GM18499 (cell line): ENCODE results near the gene WDR90.

Experiments
- ATAC-seq: cut with Tn5 transposase; IDR thresholded peaks from one replicate; pipeline ENCODE4 v1.9.1; 2021; ENCODE audit warnings: moderate number of reproducible peaks; ENCODE audit not compliant: insufficient read depth, unreplicated experiment

WDR90 gene

GRCh38 chr16:637081-638018, 11.8 kb upstream of the WDR90 start:
- no peak for ATAC-seq

- no peak for ATAC-seq
Measured at GRCh38 chr16:638034-638543, 11.1 kb upstream of the WDR90 start.

DNA sequence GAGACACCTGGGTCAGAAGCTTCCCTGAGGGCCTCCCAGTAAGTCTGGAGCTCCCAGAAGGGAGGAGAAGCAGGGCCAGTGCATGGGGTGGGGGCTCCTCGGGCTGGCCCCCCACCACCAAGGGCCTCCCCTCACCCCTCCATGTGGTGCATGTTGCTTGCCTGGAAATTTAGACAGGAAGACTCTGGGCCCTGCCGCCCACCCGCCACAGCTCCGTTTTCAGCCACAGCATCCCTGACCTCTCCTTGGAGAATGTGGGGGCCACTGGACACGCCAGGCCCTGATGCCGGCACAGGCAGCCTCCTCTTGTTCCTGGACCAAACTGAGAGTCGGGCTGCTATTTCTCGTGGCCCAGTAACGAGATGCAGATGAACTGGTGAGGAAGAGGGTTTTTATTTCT, 10.3 kb upstream of the WDR90 start:
- no peak for ATAC-seq

- no peak for ATAC-seq
Measured at GRCh38 chr16:640614-641013, 8.6 kb upstream of the WDR90 start.

- ATAC-seq, result no peak
Measured at GRCh38 chr16:641326-642188, 7.6 kb upstream of the WDR90 start, which contains the start of gene MCRIP2. Gene MCRIP2, plus strand, starts transcription at chr16:641828. Its CDS starts 164 bp downstream, at chr16:641992.

DNA sequence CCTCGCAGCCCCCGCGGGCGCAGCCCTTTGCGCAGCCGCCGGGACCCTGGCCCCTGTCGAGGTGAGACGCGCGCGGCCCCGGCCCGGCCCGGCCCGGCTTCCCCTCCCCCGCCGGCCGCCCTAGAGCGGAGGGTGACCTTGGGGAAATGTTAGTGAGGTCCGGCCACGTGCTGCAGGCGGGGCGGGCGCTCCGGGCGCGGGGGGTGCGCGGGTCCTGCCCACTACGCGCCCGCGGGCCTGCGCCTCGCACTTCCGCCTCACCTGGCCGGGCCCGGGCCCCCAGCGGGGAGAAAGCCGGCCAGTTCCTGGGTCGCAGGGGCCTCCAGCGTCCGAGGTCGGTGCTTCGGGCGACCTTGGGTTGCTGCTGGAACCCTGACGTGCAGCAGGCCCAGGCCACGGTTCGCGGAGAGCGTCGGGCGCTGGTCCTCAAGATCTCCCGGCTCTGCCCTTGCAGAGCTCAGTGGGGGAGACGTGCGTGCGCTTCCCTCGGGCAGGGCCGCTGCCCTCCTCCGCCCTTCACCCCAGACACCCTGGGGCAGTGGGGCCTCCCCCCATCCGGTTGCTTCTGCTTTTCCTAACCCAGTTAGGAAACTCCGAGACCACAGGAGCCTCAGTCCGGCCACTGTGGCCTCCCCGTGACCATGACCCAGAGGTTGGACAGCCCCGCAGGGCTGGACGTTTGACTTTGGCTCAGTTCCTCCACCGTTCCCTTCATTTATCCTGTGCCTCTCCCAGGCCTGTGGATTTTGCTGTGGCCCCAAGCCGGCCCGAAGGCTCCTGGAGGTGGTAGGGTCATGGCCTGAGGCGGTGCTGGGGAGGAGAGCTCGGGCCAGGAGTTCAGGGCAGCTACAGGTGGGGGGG, 6.7 kb upstream of the WDR90 start:
- no peak for ATAC-seq

DNA sequence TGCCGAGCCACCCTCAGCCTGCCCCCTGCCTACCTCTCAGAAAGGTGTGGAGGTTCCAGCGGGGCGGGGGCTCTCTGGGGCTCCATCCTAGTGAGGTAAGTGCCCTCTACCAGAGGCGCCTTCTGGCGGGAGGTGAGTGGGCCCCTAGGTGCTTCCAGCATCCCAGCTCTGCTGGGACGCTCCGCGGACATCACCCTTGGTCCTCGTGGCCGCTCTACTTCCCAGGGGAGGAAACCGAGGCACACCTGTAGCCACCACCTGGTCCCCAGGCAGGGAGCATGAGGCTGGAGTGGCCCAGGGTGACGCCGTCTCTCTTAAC, 6.2 kb upstream of the WDR90 start:
- no peak for ATAC-seq

GRCh38 chr16:644556-644955, 4.6 kb upstream of the WDR90 start:
- no peak for ATAC-seq

- ATAC-seq, result no peak
Measured at GRCh38 chr16:645852-646678, 3.1 kb upstream of the WDR90 start.

DNA sequence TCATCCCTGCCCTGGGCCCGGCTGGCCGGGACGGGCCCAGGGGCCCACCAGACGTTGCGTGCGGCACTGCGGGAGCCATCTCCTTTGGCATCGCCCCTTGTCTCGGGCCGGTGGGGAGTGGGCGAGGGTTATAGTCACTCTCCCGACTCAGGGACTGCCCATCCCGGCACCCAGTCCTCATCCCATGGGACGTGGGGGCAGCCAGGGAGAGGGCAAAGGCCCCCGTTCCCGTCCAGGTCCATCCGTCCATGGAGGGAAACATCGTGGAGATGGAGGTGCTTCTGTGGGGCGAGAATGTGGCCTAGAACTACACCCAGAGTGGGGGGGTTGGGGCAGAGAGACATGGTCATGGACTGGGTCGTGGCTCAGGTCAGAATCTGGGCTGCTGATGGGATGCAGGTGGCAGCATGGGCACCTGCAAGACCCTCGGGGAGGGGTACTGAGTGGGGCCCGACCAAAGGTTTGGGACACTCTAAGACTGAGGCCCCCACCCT, 2.4 kb upstream of the WDR90 start:
- no peak for ATAC-seq

GRCh38 chr16:647173-647902, 1.8 kb upstream of the WDR90 start:
- no peak for ATAC-seq

DNA sequence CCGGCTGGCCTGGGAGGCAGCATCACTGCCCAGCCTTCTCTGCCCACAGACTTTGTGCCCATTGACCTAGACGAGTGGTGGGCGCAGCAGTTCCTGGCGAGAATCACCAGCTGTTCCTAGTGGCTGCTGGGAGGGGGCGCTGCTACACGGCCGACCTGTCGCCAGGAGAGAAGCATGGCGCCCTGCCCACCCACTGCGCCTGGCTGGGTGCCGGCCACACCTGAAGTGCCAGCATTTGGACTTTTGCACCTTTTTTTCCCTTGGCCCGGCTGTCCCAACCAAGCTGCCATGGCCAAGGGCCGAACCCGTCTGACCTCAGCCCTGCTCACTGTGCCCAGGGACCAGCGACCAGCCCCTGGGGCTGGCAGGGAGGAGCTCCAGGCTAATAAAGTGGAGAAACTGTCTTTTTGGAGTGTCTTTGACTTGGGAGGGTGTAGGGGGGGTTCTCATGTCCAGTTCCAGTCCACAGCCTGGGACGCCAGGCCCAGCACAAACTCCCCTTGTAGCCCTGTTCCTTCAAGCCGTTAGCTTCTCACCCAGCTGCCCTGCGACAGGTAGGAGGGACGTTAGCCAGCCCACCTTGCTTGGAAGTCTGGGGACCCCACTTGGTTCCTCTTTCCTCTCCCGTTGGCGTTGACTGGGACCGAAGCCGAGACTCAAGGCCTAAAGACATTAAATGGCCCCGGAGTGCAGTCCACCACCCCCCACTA, 939 bp upstream of the WDR90 start:
- no peak for ATAC-seq

GRCh38 chr16:649631-650030, 466 bp downstream of the WDR90 start:
- ATAC-seq, result no peak

GRCh38 chr16:651844-652243, 2.7 kb downstream of the WDR90 start:
- ATAC-seq, result no peak

GRCh38 chr16:652454-653305, 3.5 kb downstream of the WDR90 start:
- no peak for ATAC-seq

DNA sequence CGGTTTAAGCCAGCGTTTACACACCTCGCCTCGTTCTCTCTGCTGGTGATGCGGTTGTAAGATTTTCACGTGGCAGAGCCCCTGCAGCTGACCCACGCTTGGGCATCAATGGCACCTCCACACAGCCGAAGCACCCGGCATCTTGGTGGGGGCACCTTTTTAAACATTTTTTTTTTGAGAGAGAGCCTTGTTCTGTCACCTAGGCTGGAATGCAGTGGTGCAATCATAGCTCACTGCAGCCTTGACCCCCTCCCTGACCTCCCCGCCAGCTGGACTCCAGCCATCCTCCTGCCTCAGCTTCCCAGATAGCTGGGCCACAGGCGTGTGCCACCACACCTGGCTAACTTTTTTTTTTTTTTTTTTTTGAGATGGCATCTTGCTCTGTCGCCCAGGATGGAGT, 4.9 kb downstream of the WDR90 start:
- no peak for ATAC-seq

DNA sequence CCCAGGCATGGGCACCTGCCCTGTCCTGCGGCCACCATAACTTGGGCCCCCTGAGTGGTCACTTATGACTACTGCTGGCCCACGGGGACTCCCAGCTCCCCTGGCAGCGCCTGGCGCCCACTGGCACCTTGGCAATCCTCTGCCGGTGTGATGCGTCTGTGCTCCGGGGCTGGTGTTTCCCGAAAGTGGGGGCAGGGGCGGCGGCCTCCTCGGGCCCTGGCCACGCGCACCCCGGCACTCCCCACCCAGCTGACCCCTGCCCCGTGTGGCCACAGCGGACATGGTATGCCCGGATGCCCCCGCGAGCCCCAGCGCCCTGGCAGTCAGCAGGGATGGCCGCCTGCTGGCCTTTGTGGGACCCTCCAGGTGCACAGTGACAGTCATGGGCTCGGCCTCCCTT, 8.3 kb downstream of the WDR90 start:
- no peak for ATAC-seq
